HG03521 (cell line): ENCODE results near the gene FUT8.

ENCODE experiments used
- ATAC-seq: cut with Tn5 transposase; IDR thresholded peaks from one replicate; pipeline ENCODE4 v1.9.1; 2021; ENCODE audit warnings: mild to moderate bottlenecking, moderate library complexity; ENCODE audit not compliant: unreplicated experiment

FUT8 gene

GRCh38 chr14:65549429-65549828 lies 136.9 kb downstream of the FUT8 start:
- no peak for ATAC-seq

- ATAC-seq, result no peak
These were observed 138.5 kb downstream of the FUT8 start for GRCh38 chr14:65550779-65551643.

GRCh38 chr14:65552724-65553123 lies 140.2 kb downstream of the FUT8 start:
- ATAC-seq, result no peak

- ATAC-seq, result no peak
These were observed 142.3 kb downstream of the FUT8 start for GRCh38 chr14:65554837-65555236.

- no peak for ATAC-seq
These were observed 142.8 kb downstream of the FUT8 start for GRCh38 chr14:65555358-65555757.

- no peak for ATAC-seq
These were observed 145.8 kb downstream of the FUT8 start for GRCh38 chr14:65558363-65558762.

- ATAC-seq, result no peak
These were observed 148.0 kb downstream of the FUT8 start for GRCh38 chr14:65560340-65561027.

GRCh38 chr14:65564370-65564769 lies 151.8 kb downstream of the FUT8 start:
- no peak for ATAC-seq

- ATAC-seq, result no peak
These were observed 153.4 kb downstream of the FUT8 start for GRCh38 chr14:65565948-65566347.

GRCh38 chr14:65566820-65567522 lies 154.4 kb downstream of the FUT8 start:
- ATAC-seq, result no peak

GRCh38 chr14:65574611-65575010 lies 162.1 kb downstream of the FUT8 start:
- ATAC-seq, result no peak

GRCh38 chr14:65575389-65575788 lies 162.9 kb downstream of the FUT8 start:
- ATAC-seq, result no peak

GRCh38 chr14:65580973-65581372 lies 168.4 kb downstream of the FUT8 start:
- no peak for ATAC-seq

- no peak for ATAC-seq
These were observed 168.8 kb downstream of the FUT8 start for GRCh38 chr14:65581378-65581777.

GRCh38 chr14:65581799-65582198 lies 169.3 kb downstream of the FUT8 start:
- no peak for ATAC-seq

- no peak for ATAC-seq
These were observed 172.7 kb downstream of the FUT8 start for GRCh38 chr14:65585216-65585615.

GRCh38 chr14:65588426-65589140 lies 176.1 kb downstream of the FUT8 start:
- no peak for ATAC-seq

GRCh38 chr14:65594153-65594881 lies 181.8 kb downstream of the FUT8 start:
- no peak for ATAC-seq

GRCh38 chr14:65594882-65595237 lies 182.3 kb downstream of the FUT8 start:
- ATAC-seq, result no peak

- ATAC-seq, result no peak
These were observed 186.8 kb downstream of the FUT8 start for GRCh38 chr14:65599375-65599774.
